Endothelial cell of umbilical vein (primary cell): ENCODE data around the gene NUP153. TPM values are rescaled to one million over a fixed set of nuclear protein-coding genes. Genes with fewer than 3 reads are reported as not detected.

Experiments used
- BruUV-seq: library from RNA; stranded (reverse); fragments of 400-500 nt; replicated peaks from 2 replicates; lab custom pipeline; 2021; lab: Mats Ljungman, UMichigan
- CTCF ChIA-PET: fragments of 300-600, 350-600 bp; sonication (Branson Sonifier 250); formaldehyde crosslinking; loops from one replicate; lab custom pipeline; 2021; ENCODE audit warnings: antibody characterized with exemption, inconsistent platforms; lab: Charles Lee
- POLR2A ChIA-PET: fragments of 300-600, 350-600 bp; sonication (Branson Sonifier 250); formaldehyde crosslinking; loops from one replicate; lab custom pipeline; 2021; ENCODE audit warnings: antibody characterized with exemption, inconsistent platforms; lab: Charles Lee
- DNase-seq: peaks from one replicate; pipeline ENCODE4 v3.0.0-alpha.2; 2011; ENCODE audit warnings: low read depth, low spot score
- FAIRE-seq: peaks from 2 replicates; lab custom pipeline; 2011; peaks lifted over from hg19 to GRCh38; lab: Jason Lieb, UNC
- H2AFZ ChIP-seq: 2 replicates; pipeline ENCODE4 v1.6.0; 2012; ENCODE audit warnings: low read depth, low read length, control low read depth, inconsistent platforms
- H3K27ac ChIP-seq: 2 replicates; pipeline ENCODE4 v1.5.1; 2011; ENCODE audit warnings: low read depth, mild to moderate bottlenecking, control low read depth, low read length, moderate library complexity; ENCODE audit not compliant: insufficient read depth
- H3K27me3 ChIP-seq, 2 experiments: 2 replicates each; pipeline versions ENCODE4 v1.6.0 to v1.6.1; 2011; ENCODE audit warnings: low read length in 2 of 2, mixed read lengths in 1 of 2; ENCODE audit not compliant: control insufficient read depth in 2 of 2, insufficient read depth in 2 of 2
- H3K36me3 ChIP-seq, 2 experiments: 2 replicates in 1 of 2; 3 replicates in 1 of 2; pipeline ENCODE4 v1.5.1; 2011; ENCODE audit warnings: low read length in 2 of 2, mild to moderate bottlenecking in 1 of 2, moderate library complexity in 1 of 2; ENCODE audit not compliant: control insufficient read depth in 2 of 2, insufficient read depth in 2 of 2; ENCODE audit errors: extremely low read depth in 1 of 2
- H3K4me1 ChIP-seq: 3 replicates; pipeline ENCODE4 v1.5.1; 2011; ENCODE audit warnings: mild to moderate bottlenecking, low read length; ENCODE audit not compliant: control insufficient read depth, insufficient read depth; ENCODE audit errors: extremely low read depth
- H3K4me2 ChIP-seq: 2 replicates; pipeline ENCODE4 v1.6.1; 2011; ENCODE audit warnings: low read length, control low read depth, mixed read lengths; ENCODE audit not compliant: insufficient read depth
- H3K4me3 ChIP-seq, 3 experiments: fragments of 200-600 bp in 1 of 3; sonication (generic), shearing (Covaris generic) in 1 of 3; replicated peaks in 1 of 3; 2 replicates each; pipeline ENCODE4 v1.5.1; 2011 to 2016; ENCODE audit warnings: control low read depth in 3 of 3, low read length in 3 of 3, mild to moderate bottlenecking in 2 of 3, inconsistent platforms in 1 of 3, low read depth in 1 of 3, moderate library complexity in 1 of 3; ENCODE audit not compliant: insufficient read depth in 1 of 3
- H3K79me2 ChIP-seq: 2 replicates; pipeline ENCODE4 v1.6.0; 2012; ENCODE audit warnings: low read length, inconsistent platforms; ENCODE audit not compliant: control insufficient read depth, insufficient read depth
- H3K9ac ChIP-seq: replicated peaks from 2 replicates; pipeline ENCODE3; 2011; ENCODE audit warnings: low read length, control low read depth; ENCODE audit not compliant: insufficient read depth; ENCODE audit errors: extremely low read depth
- H3K9me1 ChIP-seq: replicated peaks from 3 replicates; pipeline ENCODE4 v1.6.0; 2011; ENCODE audit warnings: mild to moderate bottlenecking, low read length; ENCODE audit not compliant: control insufficient read depth, insufficient read depth; ENCODE audit errors: extremely low read depth
- H3K9me3 ChIP-seq: replicated peaks from 2 replicates; pipeline ENCODE4 v1.5.1; 2012; ENCODE audit warnings: low read length, inconsistent platforms; ENCODE audit not compliant: control insufficient read depth, insufficient read depth
- H4K20me1 ChIP-seq: replicated peaks from 2 replicates; pipeline ENCODE3; 2011; ENCODE audit warnings: mild to moderate bottlenecking, low read length; ENCODE audit not compliant: control insufficient read depth, insufficient read depth; ENCODE audit errors: extremely low read depth
- EZH2 ChIP-seq: IDR thresholded peaks from 2 replicates; pipeline ENCODE4 v1.6.1; 2012; ENCODE audit warnings: borderline replicate concordance, low read depth, mild to moderate bottlenecking, moderate library complexity, low read length, inconsistent platforms; ENCODE audit not compliant: severe bottlenecking
- FOS ChIP-seq: IDR thresholded peaks from 2 replicates; pipeline ENCODE4 v1.6.1; 2011; ENCODE audit warnings: mild to moderate bottlenecking, low read length, moderate library complexity, borderline replicate concordance; ENCODE audit not compliant: insufficient read depth
- GATA2 ChIP-seq: IDR thresholded peaks from 2 replicates; pipeline ENCODE4 v1.7.0; 2011; ENCODE audit warnings: low read depth, mild to moderate bottlenecking, moderate library complexity, mixed read lengths, low read length; ENCODE audit not compliant: insufficient read length, insufficient read depth
- JUN ChIP-seq: IDR thresholded peaks from 2 replicates; pipeline ENCODE4 v1.6.1; 2011; ENCODE audit warnings: borderline replicate concordance, low read depth; ENCODE audit not compliant: insufficient read length, insufficient read depth
- MAX ChIP-seq: IDR thresholded peaks from 2 replicates; pipeline ENCODE4 v1.6.1; 2011; ENCODE audit not compliant: insufficient read depth, insufficient read length
- MYC ChIP-seq: IDR thresholded peaks from one replicate; pipeline ENCODE4 v1.6.1; 2011; ENCODE audit warnings: mild to moderate bottlenecking, low read depth, low read length
- POLR2A ChIP-seq: IDR thresholded peaks from 2 replicates; pipeline ENCODE4 v1.6.1; 2012; ENCODE audit warnings: low read depth, mild to moderate bottlenecking, control low read depth, low read length
- POLR2AphosphoS5 ChIP-seq: IDR thresholded peaks from 2 replicates; pipeline ENCODE4 v1.6.1; 2012; ENCODE audit warnings: low read depth, mild to moderate bottlenecking, control low read depth, low read length, moderate library complexity; ENCODE audit not compliant: insufficient read depth
- dilution Hi-C: fragments of 300-500 bp; cut with MboI; formaldehyde crosslinking; loops from one replicate; pipeline ENCODE4 v1.15.0; 2019; ENCODE audit warnings: low sequenced_read_pairs; ENCODE audit not compliant: extremely low pct_ligation_motif_present
- intact Hi-C: fragments of 100-400 bp; cut with micrococcal nuclease; formaldehyde crosslinking; loops from one replicate; pipeline ENCODE4 v1.10.0; 2022
- polyA plus RNA-seq, 4 experiments: library from polyadenylated mRNA; depleted of rRNA in 3 of 4; stranded (reverse) in 3 of 4; unstranded in 1 of 4; fragments of >200 nt; gene quantifications; 2 replicates each; pipeline versions ENCODE4 v1.2.1 to v1.2.3, GENCODE V29; 2011 to 2012; ENCODE audit warnings: missing spikeins in 1 of 4
- total RNA-seq: library from RNA; stranded (reverse); gene quantifications from 2 replicates; pipeline ENCODE4 v1.2.3, GENCODE V29; 2021
- TF ChIP-seq, protein P1 (sequence below), 2 donors: IDR thresholded peaks; 1 replicate in 1 of 2; 2 replicates in 1 of 2; pipeline ENCODE4 v1.5.1; 2011; ENCODE audit warnings: low read length in 2 of 2, mild to moderate bottlenecking in 2 of 2, moderate library complexity in 2 of 2, control low read depth in 1 of 2, inconsistent platforms in 1 of 2, low read depth in 1 of 2; ENCODE audit not compliant: insufficient read depth in 1 of 2; ENCODE audit errors: extremely low read depth in 1 of 2

NUP153 gene
- total and polyA plus RNA-seq, 2 donors (not counting 3 experiments of a cell fraction or from before 2014, with no cell fraction given): 22.0 to 51.0 TPM

- peaks cover 6% of the 10 kb centered on the region for H4K20me1 ChIP-seq
- H3K27me3 ChIP-seq: no peaks in the 10 kb centered on the region
- FAIRE-seq (no peak), DNase-seq (no peak)
- peaks cover 94% of the 10 kb centered on the region for H3K79me2 ChIP-seq
- no peak overlapping the region for H3K4me2 ChIP-seq
- H3K4me1 ChIP-seq: peaks cover 6% of the 10 kb centered on the region
- TF ChIP-seq, protein P1, sequence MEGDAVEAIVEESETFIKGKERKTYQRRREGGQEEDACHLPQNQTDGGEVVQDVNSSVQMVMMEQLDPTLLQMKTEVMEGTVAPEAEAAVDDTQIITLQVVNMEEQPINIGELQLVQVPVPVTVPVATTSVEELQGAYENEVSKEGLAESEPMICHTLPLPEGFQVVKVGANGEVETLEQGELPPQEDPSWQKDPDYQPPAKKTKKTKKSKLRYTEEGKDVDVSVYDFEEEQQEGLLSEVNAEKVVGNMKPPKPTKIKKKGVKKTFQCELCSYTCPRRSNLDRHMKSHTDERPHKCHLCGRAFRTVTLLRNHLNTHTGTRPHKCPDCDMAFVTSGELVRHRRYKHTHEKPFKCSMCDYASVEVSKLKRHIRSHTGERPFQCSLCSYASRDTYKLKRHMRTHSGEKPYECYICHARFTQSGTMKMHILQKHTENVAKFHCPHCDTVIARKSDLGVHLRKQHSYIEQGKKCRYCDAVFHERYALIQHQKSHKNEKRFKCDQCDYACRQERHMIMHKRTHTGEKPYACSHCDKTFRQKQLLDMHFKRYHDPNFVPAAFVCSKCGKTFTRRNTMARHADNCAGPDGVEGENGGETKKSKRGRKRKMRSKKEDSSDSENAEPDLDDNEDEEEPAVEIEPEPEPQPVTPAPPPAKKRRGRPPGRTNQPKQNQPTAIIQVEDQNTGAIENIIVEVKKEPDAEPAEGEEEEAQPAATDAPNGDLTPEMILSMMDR (IDR thresholded peaks at IDR 0.05; ENCODE audit: extremely low read depth in 1 of 2, insufficient read depth in 1 of 2, low read depth in 1 of 2, low read length in 2 of 2): no peak
- TF ChIP-seq EZH2 (no peak), FOS (no peak), JUN (no peak), MAX (no peak), POLR2AphosphoS5 (no peak), MYC (no peak), POLR2A (no peak), GATA2 (no peak)
- no TSS peak for BruUV-seq
- no peak overlapping the region for H2AFZ ChIP-seq
- CTCF ChIA-PET: interaction anchor here (1.1 kb wide), 1 partner anchor 8 kb away, joined by 4 read pairs; no protein-coding TSS in a partner anchor
- dilution Hi-C loops (no loop called here), intact Hi-C loops (no loop called here)
- H3K9me3 ChIP-seq: no peaks in the 10 kb centered on the region
- H3K27ac ChIP-seq: no peak overlapping the region
- H3K9me1 ChIP-seq: peaks cover 3% of the 10 kb centered on the region
- POLR2A ChIA-PET: no interaction called here
- no peak overlapping the region for H3K9ac ChIP-seq
- peaks cover 1 to 10% of the 10 kb centered on the region in 2 experiments for H3K36me3 ChIP-seq
- H3K4me3 ChIP-seq: no peak overlapping the region
Observed at GRCh38 chr6:17683428-17683827, 23.3 kb downstream of the NUP153 start.
